Ovary (tissue), 9 donors: ENCODE results near the gene HOXA5. TPM values are rescaled to one million over a fixed set of nuclear protein-coding genes. Genes with fewer than 3 reads are reported as not detected.

Experiments
- DNase-seq, 5 donors: peaks; one replicate each; pipeline ENCODE4 v3.0.0-alpha.2; 2019 to 2020
- H3K27ac ChIP-seq, 2 donors: fragments of 200-600 bp; one replicate each; pipeline versions ENCODE4 v1.5.1 to v1.8.0; 2019 to 2022
- H3K27me3 ChIP-seq: fragments of 200-600 bp; one replicate; pipeline ENCODE4 v1.8.0; 2022
- H3K36me3 ChIP-seq: fragments of 200-600 bp; sonication (generic); one replicate; pipeline ENCODE4 v1.5.1; 2019
- H3K4me1 ChIP-seq: one replicate; pipeline ENCODE4 v1.8.1; 2013; ENCODE audit warnings: mild to moderate bottlenecking, moderate library complexity; ENCODE audit not compliant: insufficient read depth
- H3K4me3 ChIP-seq: fragments of 200-600 bp; sonication (generic); one replicate; pipeline ENCODE4 v1.5.1; 2017
- H3K9me3 ChIP-seq, 2 donors: fragments of 200-600 bp in 1 of 2; sonication (generic) in 1 of 2; one replicate each; pipeline versions ENCODE4 v1.5.1 to v1.8.1; 2013 to 2019; ENCODE audit warnings: mild to moderate bottlenecking in 1 of 2, moderate library complexity in 1 of 2
- CTCF ChIP-seq, 3 donors: fragments of 450-650 bp in 2 of 3; fragments of 200-600 bp in 1 of 3; IDR thresholded peaks; one replicate each; pipeline versions ENCODE4 v1.5.1 to v1.8.0; 2016 to 2022; ENCODE audit warnings: antibody characterized with exemption in 3 of 3, mild to moderate bottlenecking in 1 of 3
- EP300 ChIP-seq: sonication (generic); formaldehyde crosslinking; IDR thresholded peaks from one replicate; pipeline ENCODE4 v1.6.1; 2017; ENCODE audit warnings: antibody characterized with exemption
- POLR2A ChIP-seq: fragments of 450-650 bp; IDR thresholded peaks from one replicate; pipeline ENCODE4 v1.6.1; 2017; ENCODE audit warnings: antibody characterized with exemption, mild to moderate bottlenecking, moderate library complexity
- WGBS, 3 donors: extraction: QIAGEN DNeasy Blood & Tissue Kit in 1 of 3; methylation state at CpG; one replicate each; pipeline versions ENCODE4 v1.1.5 to v1.1.7; 2013 to 2017; 5-methylcytosine and 5-hydroxymethylcytosine counted together
- intact Hi-C, 4 donors: fragments of 100-400 bp; cut with DNase I; formaldehyde crosslinking; loops; one replicate each; pipeline versions ENCODE4 v1.11.0 to v1.15.1; 2022 to 2023
- polyA plus RNA-seq, 2 donors: library from polyadenylated mRNA; stranded (reverse); fragments of 200-250 nt in 1 of 2; fragments of 350-450 nt in 1 of 2; fragmentation: Illumina TruSeq in 1 of 2; extraction: RNeasy Lipid Tissue Mini Kit (QIAGEN cat#74804) in 1 of 2; gene quantifications; one replicate each; pipeline ENCODE4 v1.2.3, GENCODE V29; 2013 to 2014
- total RNA-seq, 7 donors: library from RNA; depleted of rRNA in 2 of 7; stranded (reverse); fragments of >200 nt in 2 of 7; fragmentation: NEBNext Ultra II Directional in 3 of 7; extraction: Animal tissue kit (Norgen Biotek cat#: 25700) in 3 of 7; gene quantifications; one replicate each; pipeline versions ENCODE4 v1.1.0 to v1.2.4, GENCODE V29; 2016 to 2023
- donor health status: DM: no; HTN: no; CAD: no; lungs with moderate emphysema.
- donor health status: DM: no; HTN: no; CAD: no.
- donor health status: Bipolar disorder and iron deficiency.
- donor health status: DM: yes; HTN: yes; CAD: no.
- donor health status: DM: no; HTN: no; CAD: no.
- donor health status: DM: yes; HTN: yes; CAD: no.

HOXA5 gene
- total and polyA plus RNA-seq, 9 donors: 0.40 to 29.6 (median 1.8) TPM

- Histone ChIP-seq H3K27me3 (no peaks in the 10 kb centered on the region), H3K27ac (no peak overlapping the region), H3K4me1 (no peaks in the 10 kb centered on the region), H3K4me3 (no peak overlapping the region), H3K9me3 (no peaks in the 10 kb centered on the region), H3K36me3 (no peaks in the 10 kb centered on the region)
- no peak for DNase-seq
- intact Hi-C loops: no loop called here
- WGBS, 3 donors: 95 to 97% (median 95%) methylated on average over 1 of the region's 1 CpG
- TF ChIP-seq EP300: no peak
- no peak for TF ChIP-seq CTCF (IDR thresholded peaks at IDR 0.05)
- TF ChIP-seq POLR2A: no peak
Observed at GRCh38 chr7:27138472-27138871, 5.0 kb downstream of the HOXA5 start.

DNA sequence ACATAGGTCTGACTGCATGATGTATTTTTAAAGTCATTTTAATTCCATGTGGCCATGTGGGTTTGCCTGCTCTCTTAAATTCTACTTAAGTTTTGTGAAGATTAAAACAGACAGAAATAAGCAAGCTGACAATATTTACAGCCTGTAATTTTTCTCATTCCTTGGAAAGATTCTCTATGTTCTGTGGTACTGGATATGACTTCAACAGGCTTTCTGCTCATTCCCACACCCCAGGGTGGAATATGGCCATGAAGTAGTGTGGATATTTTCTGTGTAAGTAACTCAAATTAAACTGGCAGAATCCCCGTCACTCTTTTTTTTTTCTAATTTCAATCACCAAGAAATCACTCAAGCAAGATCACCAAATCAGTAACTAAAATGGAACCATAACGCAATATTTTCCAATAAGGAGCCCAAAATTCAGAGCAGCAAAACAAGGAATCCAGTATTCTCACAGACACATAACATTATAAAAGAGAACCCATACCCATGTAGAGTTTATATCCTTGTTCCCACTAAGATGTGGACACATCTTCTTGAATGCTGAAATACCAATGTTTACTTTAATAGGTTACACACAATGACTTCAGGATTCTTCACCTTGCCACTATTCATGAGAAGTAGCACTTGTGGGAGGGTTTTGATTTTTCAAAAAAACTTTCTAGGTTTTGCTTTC lies 5.7 kb downstream of the HOXA5 start:
- TF ChIP-seq CTCF (IDR thresholded peaks at IDR 0.05): no peak
- TF ChIP-seq POLR2A: no peak
- no peak for TF ChIP-seq EP300
- no peak for DNase-seq
- no peak overlapping the region for H3K4me3 ChIP-seq

GRCh38 chr7:27134392-27134791 lies 9.1 kb downstream of the HOXA5 start:
- TF ChIP-seq EP300: no peak
- no peak for TF ChIP-seq CTCF (IDR thresholded peaks at IDR 0.05)
- TF ChIP-seq POLR2A: no peak
- H3K36me3 ChIP-seq: no peaks in the 10 kb centered on the region
- WGBS, 3 donors: 33 to 48% (median 45%) methylated on average over 2 of the region's 2 CpGs
- H3K4me3 ChIP-seq: no peak overlapping the region
- intact Hi-C loops: loop anchor here in 1 of 4 donors (5.0 kb wide), 1 partner anchor 277 kb away; no protein-coding TSS in a partner anchor
- H3K9me3 ChIP-seq: no peaks in the 10 kb centered on the region
- H3K27me3 ChIP-seq: no peaks in the 10 kb centered on the region
- no peak for DNase-seq
- H3K27ac ChIP-seq: no peak overlapping the region
- peaks cover 6% of the 10 kb centered on the region for H3K4me1 ChIP-seq

More for the DNA sequence above, 5.7 kb downstream of the HOXA5 start:
- Histone ChIP-seq H3K27ac (no peak overlapping the region), H3K36me3 (no peaks in the 10 kb centered on the region), H3K9me3 (no peaks in the 10 kb centered on the region), H3K4me1 (no peaks in the 10 kb centered on the region), H3K27me3 (no peaks in the 10 kb centered on the region)
- intact Hi-C loops: no loop called here
- 82 to 89% (median 85%) methylated on average over 2 of the region's 2 CpGs for WGBS, 3 donors

DNA sequence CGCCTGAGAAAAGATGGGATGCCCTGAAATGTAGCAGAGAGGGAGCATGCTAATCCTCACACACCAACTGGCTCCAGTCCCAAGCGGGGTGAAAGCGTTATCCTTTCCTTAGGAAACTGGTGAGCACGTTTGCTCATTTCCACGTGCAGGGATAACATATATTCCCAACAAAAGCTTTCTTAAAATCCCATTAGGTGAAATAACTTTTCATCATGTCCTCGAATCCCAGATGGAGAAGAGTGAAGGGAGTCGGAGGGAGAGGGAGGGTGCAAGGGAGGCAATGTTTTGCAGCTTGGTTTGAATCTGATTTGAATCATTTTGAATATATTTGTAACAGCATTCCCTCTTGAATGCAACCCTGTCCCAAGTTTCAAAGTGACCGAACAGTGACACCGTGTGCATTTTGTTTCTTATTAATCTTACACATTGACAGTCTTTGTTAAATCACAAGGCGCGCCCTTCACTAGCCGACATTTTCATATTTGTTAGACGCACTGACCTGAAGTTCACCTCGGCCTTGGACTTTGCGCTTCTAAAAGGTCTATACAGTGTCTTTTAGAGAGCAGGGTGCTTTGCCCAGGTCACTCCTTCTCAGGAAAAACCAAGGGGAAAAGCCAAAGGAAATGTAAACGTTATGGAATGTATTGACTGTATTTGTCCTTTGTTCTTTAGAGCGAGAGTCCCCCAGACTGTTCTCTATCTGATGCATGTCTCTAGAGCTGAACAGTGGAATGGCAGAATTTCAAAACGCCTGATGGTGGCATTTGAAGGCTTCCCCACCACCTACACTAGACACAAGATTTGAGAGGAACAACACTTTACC lies 9.9 kb downstream of the HOXA5 start:
- H3K27ac ChIP-seq: no peak overlapping the region
- no peak overlapping the region for H3K4me3 ChIP-seq
- DNase-seq: no peak
- H3K4me1 ChIP-seq: peaks cover 6% of the 10 kb centered on the region
- WGBS, 3 donors: 51 to 64% (median 53%) methylated on average over 18 of the region's 18 CpGs
- H3K9me3 ChIP-seq: peaks cover 0 to 4% of the 10 kb centered on the region in 2 donors
- intact Hi-C loops: loop anchor here in 1 of 4 donors (5.0 kb wide), 1 partner anchor 276 kb away; no protein-coding TSS in a partner anchor
- TF ChIP-seq CTCF (IDR thresholded peaks at IDR 0.05): no peak
- TF ChIP-seq POLR2A: no peak
- no peak for TF ChIP-seq EP300
- H3K27me3 ChIP-seq: no peaks in the 10 kb centered on the region
- no peaks in the 10 kb centered on the region for H3K36me3 ChIP-seq
